RCC 7860 (cell line): Measurements from ENCODE around the gene VSIG10L2.

Source experiments
- DNase-seq: peaks from one replicate; pipeline ENCODE4 v3.0.0-alpha.2; 2015; ENCODE audit warnings: low spot score
- FAIRE-seq: peaks from 2 replicates; lab custom pipeline; 2012; peaks lifted over from hg19 to GRCh38; lab: Jason Lieb, UNC

Gene VSIG10L2

DNA sequence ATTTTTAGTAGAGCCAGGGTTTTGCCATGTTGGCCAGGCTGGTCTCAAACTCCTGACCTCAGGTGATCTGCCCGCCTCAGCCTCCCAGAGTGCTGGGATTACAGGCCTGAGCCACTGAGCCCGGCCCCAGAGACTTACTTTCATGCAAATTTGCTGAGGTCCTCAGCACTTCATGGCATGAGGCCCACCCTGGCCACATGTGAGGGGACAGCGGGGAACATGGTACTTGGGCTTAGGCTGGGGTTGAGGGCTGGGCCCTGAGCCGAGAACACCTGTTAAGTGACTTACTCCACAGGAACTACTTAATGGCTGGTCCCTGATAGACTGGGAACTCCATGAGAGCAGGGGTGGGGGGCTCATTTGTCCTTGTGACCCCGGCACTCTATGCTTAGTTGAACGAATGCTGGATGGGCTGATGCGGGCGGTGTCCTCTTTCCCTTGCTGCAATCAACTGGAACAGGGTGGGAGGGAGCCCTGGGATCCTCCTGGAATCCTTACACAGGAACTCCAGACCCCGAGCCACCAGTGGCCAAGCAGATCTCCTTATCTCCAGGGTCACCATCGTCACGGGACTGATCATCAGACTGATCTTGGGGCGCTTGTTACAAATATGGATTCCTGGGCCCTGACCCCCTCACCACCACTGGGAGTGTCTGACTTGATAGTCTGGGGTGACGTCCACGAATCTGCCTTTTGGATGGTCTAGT lies 1.0 kb downstream of the VSIG10L2 start:
- no peak for FAIRE-seq
- DNase-seq, result no peak

DNA sequence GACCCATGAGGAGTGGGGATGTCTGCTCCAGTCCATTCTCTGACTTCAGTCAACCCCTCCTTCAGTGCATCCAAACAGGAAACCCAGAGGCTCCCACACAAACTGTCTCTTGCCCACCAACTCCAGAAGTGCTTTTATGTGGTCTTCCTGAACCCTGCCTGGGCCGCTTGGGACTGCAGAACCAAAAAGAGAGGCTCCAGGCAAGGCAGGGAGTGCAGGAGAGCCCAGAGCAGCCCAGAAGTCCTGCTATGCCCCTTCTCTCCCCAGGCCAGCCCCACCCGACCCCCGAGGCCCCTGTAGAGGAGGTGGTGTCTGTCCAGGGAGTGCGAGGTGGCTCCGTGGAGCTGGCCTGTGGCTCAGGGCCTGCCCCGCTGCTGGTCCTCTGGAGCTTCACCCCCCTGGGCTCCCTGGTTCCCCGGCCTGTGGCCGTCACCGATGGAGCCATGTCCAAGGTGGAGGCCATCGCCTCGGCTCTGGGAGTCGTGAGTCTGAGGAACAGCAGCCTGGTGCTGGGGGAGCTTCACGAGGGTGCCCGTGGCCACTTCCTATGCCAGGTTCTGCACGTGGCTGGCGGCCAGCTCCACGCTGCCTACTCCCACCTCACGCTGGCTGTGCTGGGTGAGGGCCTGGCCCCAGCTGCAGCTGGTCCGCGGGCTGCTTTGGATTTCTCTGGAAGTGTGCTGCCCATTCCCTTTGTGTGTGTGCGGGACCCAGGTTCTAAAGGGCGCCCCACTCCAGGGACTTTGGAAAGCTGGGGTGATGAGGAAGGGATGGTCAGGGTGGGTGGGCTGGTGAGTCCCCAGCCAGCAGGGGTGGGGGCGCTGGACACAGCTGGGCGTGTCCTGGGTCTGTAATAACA lies 1.8 kb downstream of the VSIG10L2 start:
- DNase-seq (no peak), FAIRE-seq (no peak)

DNA sequence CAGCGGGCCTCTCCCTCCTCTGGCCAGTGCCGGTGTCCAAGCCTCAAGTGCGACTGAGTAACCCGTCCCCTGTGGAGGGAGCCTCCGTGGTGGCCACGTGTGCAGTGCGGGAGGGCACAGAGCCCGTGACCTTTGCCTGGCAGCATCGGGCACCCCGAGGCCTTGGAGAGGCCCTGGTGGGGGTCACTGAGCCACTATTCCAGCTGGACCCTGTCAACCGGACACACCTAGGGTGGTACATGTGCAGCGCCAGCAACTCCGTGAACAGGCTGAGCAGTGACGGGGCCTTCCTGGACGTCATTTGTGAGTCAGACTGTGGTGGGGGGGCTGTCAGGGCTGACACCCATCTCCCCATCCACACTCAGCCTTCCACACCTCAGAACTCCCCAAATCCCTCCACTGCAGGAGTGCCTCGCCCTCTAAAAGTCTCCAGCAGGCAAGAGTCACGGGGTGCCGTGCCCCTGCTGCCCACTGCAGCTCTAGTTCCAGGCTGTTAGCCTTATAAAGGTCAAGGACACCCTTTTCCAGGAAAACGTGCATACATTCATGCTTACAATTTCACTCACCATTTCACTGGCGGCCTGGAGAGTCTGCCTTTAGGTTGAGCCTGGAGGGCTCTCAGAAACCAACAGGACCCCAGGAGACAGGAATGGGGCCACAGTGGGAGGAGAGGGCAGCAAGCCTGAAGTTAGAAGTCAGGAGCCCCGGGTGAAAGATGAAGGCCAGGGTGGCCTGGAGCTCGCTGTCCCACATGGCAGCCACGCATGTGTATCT lies 2.6 kb downstream of the VSIG10L2 start:
- FAIRE-seq (no peak), DNase-seq (no peak)

DNA sequence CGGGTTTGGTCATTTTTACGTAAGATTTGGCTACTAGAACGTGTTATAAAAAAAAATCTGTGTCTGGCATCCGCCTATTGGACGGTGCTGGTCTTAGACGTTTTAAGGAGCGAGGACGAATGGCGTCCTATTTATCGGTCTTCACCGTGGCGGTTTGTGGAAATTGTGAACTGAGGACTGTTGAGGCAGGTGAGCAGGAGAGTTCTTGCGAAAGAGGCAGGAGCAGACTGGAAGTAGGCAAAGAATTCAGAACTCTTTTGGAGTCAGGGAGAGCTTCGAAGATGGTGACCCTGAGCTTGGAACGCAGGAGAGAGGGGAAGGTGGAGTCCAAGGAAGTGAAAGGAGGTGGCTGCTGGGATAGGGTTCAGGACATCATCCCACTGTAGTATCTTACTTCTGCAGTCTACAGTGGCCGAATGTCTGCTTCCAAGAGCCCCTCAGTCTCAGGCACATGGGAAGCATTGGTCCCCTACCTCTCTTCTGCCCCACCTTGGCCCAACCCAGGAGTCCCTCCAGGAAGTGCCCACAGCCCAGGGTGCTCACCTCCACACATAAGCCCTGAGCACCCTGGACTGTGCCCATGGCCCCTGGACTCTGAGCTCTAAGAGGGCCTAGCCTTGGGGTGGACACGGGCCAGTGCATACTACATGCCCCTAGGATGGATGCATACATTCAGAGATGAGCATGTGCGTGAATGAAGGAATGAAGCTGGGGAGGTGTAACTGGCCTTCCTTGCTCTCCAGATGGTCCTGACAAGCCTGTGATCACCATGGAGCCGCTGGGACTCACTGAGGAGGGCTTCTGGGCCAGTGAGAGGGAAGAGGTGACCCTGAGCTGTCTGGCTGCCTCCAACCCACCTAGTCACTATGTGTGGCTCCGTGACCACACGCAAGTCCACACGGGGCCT lies 3.7 kb downstream of the VSIG10L2 start:
- DNase-seq (no peak), FAIRE-seq (no peak)

DNA sequence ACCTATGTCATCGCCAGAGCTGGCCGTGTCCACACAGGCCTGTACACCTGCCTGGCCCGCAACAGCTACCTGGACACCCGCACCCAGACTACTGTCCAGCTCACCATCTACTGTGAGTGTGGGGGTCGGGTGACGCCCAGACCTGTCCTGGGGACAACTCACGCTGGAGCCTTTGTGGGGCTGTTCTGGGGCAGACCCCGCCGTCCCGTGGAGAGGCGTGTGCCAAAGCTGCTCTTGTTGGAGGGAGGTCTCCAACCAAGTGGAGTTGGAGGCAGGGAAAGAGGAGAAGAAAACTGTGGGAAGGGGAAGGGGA lies 4.3 kb downstream of the VSIG10L2 start:
- FAIRE-seq (no peak), DNase-seq (no peak)

DNA sequence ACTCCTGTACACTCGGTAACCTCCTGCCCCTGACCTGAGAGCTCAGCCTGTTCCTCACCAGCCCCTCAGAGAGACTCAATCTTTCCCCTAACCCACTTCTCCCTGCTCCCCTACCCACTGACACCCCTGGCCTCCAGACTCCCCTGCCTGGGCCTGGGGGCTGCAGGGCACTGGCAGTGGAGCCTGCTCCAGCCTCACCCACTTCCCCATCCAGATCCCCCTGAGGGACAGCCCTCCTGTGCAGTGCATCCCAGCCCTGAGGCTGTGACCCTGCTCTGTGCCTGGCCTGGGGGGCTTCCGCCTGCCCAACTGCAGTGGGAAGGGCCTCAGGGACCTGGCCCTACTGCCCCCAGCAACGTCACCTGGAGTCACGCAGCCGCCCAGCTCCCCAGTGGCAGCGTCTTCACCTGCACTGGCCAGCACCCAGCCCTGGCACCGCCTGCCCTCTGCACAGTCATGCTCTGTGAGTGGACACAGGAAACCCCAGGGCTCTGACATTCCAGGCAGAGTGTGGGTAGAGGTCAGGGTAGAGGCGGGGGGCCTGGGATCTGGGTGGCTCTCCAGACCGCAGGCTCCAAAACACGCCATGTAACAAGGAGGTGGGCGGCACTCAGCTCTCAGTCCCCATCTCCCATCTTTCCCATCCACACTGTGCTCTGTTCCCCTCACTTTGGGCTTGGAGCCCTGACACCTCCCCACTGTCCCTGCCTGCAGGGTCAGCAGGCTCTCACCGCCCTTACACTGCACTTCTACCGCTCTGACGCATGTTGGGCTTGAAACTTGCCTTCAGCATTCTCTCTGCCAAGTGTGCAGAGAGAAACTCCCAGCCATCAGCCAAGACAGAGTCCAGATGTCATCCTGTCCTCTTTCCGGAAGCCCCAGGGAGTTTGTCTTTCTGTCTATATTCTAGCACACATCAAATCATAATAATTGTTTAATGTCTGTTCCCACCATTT lies 5.1 kb downstream of the VSIG10L2 start:
- no peak for DNase-seq
- no peak for FAIRE-seq

DNA sequence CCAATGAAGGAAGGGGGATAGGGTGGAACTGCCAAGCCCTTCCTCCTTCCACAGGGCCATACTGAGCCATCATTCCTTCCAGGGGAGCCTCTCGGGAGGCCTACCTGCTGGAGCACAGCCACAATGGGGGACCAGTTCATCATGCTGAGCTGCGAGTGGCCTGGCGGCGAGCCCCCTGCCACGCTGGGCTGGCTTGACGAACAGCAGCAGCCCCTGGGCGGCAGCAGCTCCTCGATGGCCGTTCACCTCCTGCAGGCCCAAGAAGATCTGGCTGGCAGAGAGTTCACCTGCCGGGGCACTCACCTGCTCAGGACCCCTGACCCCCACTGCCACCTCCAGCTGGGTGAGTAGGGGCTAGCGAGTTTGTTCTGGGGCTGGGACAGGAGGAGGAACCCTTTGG lies 5.9 kb downstream of the VSIG10L2 start:
- no peak for FAIRE-seq

DNA sequence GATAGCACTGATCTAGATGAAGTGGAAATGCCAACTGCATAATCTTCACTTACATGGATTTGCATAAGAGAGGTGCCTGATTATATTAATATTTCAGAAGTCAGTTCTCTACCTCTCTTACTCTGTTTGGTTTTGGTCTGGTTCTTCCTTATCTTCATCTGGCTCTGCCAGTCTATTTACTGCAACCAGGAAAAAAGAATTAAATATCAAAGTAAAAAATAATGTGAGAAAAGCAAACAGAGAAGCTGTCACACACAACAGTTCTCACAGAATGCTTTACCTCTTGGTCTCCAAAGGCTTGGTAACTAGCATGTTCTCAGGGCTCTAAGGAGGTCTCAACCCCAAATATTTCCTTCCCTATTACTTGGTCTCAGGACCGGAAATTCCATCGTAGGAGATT lies 6.7 kb downstream of the VSIG10L2 start:
- DNase-seq, result no peak
- no peak for FAIRE-seq

More for the DNA sequence above, 5.9 kb downstream of the VSIG10L2 start:
- DNase-seq, result no peak

DNA sequence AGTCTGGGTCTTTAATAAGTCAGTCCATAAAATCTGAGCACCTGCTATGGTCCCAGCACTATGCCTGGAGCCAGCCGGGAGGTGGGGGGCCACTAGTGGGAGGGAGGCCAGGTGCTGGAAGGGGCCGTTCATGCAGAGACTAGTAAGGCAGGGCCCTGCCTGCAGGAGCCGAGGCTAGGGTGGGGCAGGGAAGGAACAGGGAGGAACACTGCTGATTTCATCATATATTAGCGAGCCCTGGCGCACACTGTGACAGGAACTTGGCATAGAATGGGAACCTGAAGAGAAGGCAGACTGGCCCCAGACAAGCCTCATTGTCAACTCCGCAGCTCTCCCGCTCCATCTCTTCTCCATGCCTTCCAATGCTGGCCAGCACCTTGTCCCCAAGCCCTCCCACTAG lies 7.1 kb downstream of the VSIG10L2 start:
- FAIRE-seq, result no peak
- DNase-seq, result no peak

DNA sequence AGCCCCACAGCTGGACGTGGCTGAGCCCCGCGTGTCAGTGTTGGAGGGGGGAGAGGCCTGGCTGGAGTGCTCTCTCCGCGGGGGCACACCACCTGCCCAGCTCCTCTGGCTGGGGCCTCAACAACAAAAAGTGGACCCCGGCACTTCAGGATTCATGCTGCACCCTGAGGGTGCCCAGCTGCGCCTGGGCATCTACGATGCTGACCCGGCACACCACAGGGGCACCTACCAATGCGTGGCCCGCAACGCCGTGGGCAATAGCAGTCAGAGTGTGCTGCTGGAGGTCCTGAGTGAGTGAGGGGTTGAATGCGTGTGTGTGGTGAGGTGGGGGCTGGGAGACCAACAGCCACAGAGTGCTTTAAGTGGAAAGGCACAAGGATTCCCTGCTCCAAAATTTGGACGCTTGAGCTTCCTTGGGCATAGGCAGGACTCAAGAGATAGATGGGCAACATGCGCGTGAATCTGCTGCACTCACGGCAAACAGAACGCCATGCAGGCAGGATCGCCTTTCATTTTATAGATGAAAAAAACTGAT lies 7.6 kb downstream of the VSIG10L2 start:
- no peak for FAIRE-seq
- no peak for DNase-seq

DNA sequence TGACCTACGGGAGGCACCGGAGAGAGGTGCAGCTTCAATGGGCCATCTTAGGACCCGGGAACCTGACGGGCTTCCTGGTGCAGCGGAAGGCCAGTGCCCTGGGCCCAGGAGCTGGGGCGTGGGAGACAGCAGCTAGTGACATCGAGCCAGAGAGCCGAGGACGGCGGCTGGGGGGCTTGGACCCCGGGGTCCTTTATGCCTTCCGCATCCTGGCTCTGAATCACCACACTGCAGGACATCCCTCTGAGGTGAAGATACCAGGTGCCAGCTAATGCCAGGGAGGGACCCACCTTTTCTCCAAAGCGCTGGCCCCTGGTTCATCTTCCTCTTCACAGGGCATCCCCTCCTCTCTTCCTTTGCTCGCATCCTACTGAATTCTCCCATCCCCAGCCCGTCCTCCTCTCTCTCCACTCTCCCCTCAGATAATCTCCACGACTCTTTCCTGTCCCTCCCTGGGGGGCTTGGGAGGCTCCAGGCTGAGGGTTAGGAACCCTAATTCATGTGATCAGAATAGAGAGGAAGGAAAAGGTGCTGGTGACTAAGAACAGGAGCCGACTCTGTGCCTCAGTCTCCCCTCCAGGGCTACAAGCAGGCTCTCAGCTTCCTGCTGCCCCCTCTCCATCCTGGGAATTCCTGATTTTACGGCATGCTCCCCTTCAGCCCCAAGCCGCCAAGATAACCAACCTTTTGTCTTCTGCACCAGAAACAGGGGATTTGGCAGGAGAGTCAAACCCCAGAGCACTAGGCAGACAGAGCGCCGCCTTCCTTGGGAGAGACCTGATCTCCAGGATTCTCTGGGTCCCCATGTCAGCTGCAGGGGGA lies 8.5 kb downstream of the VSIG10L2 start:
- DNase-seq (no peak), FAIRE-seq (no peak)

DNA sequence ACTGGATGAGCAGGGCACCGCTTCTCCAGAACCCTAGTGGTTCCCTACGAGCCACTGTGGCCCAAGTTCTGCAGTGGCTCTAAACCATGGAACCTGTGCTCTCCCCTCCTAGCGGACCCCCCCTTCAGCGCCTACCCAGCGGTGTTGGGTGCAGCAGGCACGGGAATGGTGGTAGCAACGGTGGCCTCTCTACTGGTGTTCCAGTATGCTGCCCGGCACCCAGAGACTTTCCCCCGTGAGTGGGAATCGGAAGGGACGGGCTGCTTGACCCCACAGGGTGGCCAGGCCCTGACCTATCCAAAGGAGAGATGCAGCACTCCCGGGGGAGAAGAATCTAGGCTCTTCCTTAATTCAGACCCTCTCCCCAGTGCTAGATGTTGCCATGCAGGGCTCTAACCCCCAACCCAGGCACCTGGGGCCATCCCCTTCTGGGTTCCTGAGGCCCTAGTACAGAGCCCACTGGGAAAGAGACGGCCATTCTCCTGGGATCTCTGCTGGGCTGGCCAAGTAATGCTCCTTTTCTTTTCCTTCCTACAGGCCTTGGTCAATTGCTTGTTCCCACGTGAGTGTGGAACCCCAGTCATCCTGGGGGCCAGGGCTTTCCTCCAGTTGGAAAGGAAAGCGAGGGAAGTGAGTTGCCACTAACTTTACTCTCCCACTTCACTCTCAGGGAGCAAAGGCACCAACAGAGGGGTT lies 9.2 kb downstream of the VSIG10L2 start:
- DNase-seq, result no peak
- FAIRE-seq, result no peak

DNA sequence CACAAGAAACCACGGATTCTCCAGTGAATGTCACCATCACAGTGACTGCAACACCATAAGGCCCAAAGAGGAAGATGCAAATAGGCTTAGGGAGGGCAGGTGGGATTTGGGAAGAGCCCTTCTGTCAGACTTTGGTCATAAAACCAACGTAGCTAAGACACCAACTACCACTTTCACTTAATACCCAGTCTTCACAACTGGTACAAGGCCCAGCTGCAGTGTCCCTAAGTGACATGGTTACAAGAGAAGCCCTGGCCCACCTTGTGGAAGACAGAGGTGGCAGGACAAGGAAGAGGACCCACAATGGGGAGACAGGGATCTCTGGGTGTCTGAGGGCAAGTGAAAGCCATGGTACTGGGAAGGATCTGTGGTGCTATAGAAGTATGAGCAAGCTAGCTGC lies 10.0 kb downstream of the VSIG10L2 start:
- no peak for FAIRE-seq

DNA sequence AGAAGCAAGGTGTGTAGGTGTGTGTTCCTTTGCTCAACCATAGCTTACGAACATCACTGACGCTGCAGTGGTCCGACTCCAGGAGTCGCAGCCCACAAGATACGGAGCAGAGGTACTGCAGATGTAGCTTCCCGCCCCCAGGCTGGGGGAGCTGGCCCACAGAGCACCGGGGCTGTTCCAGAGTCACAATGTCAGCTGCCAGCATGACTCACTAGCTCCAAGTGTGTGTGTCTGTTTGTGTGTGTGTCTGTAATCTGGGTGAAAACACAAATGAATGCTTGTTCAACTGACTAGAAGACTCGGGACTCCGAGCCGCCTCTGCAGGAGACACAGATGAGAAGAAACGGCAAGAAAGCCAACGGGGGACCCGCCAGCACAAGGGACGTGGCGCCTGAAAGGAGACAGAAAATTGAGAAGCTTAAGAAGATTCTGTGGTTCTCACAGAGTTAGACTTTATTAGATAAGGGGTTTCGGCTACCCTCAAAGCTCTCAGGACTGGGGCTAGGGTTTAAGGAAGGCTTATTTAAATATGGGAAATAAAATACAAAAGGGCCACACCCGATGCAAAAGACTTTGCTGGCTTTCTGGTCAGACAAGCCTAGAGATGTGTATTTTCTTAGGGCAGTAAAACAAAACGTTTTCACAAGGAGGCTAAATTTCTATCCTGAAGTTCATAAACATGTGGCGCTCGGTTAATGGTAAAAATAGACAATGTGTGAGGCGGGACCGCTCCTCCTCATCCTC lies 10.7 kb downstream of the VSIG10L2 start:
- FAIRE-seq, result no peak
- DNase-seq, result no peak

More for the DNA sequence above, 10.0 kb downstream of the VSIG10L2 start:
- no peak for DNase-seq

DNA sequence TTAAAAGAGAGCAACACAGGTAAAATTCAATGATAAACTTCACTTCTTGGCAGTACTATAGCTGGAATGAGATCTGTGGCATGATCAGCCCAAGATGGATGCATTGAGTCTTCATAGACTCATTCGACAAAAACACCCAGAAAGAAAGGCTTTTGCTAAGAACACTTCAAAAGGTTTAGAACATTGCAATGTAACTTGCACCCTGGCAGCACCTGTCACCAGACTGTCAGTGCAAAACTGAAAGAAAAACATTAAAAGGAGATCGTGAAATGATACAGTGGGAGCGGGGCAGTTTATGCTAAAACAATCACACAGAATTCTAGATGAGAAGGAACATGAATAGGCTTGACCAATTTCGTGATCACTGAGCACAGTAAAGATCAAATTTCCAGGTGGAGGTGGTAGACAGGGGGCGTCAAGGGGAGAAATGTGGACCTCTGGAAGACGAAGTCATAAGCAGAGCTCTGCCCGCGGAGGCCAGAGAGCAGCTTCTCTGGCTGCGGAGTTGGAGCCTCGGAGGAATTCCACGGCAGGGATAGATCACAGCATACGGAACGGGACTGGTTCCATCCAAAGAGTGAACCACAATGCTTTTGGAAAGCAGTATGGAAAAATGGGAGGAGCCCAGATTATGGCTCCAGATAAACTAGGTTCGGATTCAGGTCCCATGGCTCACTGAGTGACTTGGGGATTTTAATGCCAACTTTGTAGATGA lies 11.9 kb downstream of the VSIG10L2 start:
- DNase-seq, result no peak
- no peak for FAIRE-seq

DNA sequence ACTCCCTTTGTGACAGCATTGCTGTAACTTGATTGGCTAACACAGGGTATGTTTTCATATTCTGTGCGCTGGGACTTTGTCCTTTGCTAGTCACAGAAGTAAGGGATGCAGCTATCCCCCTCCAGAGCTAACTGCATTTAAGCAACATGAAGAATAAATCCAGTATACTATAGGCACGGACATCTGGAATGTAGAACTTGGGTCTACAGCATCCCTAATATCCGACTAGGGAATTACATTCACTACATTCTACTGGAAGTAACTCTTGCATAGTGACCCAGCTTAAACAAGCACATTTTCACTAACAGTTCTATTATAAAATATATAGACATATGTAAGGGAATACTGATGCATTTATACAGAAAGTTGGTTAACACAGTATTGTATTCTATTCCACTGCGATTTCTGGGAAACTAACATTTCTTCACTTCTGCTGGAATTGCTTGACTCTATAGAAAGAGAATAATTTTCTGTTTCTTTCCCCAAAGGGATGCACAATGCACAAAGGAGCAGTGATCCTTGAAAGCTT lies 13.1 kb downstream of the VSIG10L2 start:
- DNase-seq, result no peak
- FAIRE-seq, result no peak
